Measurements from ENCODE around the gene FOXP2.

GRCh38 chr7:114548081-114548980 lies 133.7 kb downstream of the FOXP2 start:
- TF ChIP-seq CTCF (IDR thresholded peaks at IDR 0.05) = no peak
- no peak for TF ChIP-seq POLR2A (IDR thresholded peaks at IDR 0.05)
- no peak for TF ChIP-seq POLR2AphosphoS5 (IDR thresholded peaks at IDR 0.05)
